ENCODE results near the gene PAGE2B. TPM values are rescaled to one million over a fixed set of nuclear protein-coding genes. Genes with fewer than 3 reads are reported as not detected.

The PAGE2B gene, protein sequence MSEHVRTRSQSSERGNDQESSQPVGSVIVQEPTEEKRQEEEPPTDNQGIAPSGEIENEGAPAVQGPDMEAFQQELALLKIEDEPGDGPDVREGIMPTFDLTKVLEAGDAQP
- not detected in 2 replicates for total RNA-seq
- long read RNA-seq: 0 reads

DNA sequence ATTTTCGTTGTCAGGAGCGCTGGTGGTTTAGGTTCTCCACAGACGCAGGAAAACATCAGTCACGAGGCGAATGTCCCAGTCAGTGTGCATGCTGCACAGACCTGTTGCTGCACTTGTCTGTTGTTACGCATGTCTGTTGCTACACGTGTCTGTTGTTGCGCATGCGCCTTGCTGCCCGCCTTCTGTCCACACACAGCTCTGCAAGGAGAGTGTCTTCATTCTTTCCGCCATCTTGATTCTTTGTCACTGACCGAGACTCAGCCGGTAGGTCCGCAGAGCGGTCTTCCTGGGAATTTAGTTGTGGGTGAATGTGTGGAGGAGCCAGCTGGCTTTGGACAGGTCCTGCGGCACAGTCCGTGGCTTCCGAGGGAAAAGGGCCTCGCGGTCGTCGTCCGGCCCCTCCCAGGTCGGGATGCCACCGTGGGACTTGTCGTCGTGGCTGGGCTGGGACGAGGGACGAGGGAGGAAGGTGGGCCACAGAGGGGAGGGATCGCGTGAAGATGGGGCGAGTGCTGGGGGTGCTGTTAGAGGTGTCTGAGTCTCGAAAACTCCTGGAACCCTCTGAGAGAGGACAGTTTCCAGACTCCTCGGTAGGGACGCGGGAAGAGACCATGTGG is at the start of gene PAGE2B:
TSS of gene PAGE2B (plus strand) at position 180 of the 617 bp plus-strand sequence. CDS start 1,012 bp downstream, outside the sequence.
- TF ChIP-seq, protein P1, sequence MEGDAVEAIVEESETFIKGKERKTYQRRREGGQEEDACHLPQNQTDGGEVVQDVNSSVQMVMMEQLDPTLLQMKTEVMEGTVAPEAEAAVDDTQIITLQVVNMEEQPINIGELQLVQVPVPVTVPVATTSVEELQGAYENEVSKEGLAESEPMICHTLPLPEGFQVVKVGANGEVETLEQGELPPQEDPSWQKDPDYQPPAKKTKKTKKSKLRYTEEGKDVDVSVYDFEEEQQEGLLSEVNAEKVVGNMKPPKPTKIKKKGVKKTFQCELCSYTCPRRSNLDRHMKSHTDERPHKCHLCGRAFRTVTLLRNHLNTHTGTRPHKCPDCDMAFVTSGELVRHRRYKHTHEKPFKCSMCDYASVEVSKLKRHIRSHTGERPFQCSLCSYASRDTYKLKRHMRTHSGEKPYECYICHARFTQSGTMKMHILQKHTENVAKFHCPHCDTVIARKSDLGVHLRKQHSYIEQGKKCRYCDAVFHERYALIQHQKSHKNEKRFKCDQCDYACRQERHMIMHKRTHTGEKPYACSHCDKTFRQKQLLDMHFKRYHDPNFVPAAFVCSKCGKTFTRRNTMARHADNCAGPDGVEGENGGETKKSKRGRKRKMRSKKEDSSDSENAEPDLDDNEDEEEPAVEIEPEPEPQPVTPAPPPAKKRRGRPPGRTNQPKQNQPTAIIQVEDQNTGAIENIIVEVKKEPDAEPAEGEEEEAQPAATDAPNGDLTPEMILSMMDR (IDR thresholded peaks at IDR 0.05; ENCODE audit: unreplicated experiment): no peak
- DNase-seq (ENCODE audit: low spot score, unreplicated experiment): no peak
- Mint-ChIP-seq H3K9me3 (ENCODE audit: low read depth) (peaks cover 28% of the 10 kb centered on the region), H3K4me3 (ENCODE audit: low read depth) (no peak within 1 kb of the TSS), H3K27me3 (no peaks in the 10 kb centered on the region), H3K4me1 (ENCODE audit: low read depth) (no peaks in the 10 kb centered on the region), H3K36me3 (ENCODE audit: insufficient read depth) (no peaks in the 10 kb centered on the region), H3K27ac (no peak within 1 kb of the TSS)

DNA sequence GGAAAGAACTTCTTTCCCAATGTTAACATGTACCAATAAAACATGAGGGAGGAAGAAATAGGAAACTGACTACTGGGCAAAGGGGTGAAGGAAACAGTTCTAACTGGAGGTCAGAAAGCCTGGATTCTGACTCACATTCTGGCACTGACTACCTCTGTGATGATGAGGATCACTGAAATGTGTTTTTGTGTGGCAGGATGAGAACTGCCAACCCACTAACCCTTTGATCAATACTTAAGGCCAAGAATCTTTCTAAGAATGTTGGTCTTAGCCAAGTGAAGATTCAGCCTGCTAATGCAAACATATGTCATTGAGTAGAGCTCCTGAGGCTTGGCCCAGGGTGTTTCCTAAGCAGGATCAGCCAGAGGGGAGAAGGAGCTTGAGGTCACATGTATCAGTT is 48.7 kb upstream of the PAGE2B start:
- peaks cover 13% of the 10 kb centered on the region for H3K9me3 Mint-ChIP-seq (ENCODE audit: low read depth)
- TF ChIP-seq, protein P1 (IDR thresholded peaks at IDR 0.05; ENCODE audit: unreplicated experiment): no peak
- no peak overlapping the region for H3K4me3 Mint-ChIP-seq (ENCODE audit: low read depth)
- H3K27ac Mint-ChIP-seq: no peak overlapping the region
- no peak for DNase-seq (ENCODE audit: low spot score, unreplicated experiment)
- H3K36me3 Mint-ChIP-seq (ENCODE audit: insufficient read depth): no peaks in the 10 kb centered on the region
- peaks cover 3% of the 10 kb centered on the region for H3K4me1 Mint-ChIP-seq (ENCODE audit: low read depth)
- H3K27me3 Mint-ChIP-seq: no peaks in the 10 kb centered on the region

DNA sequence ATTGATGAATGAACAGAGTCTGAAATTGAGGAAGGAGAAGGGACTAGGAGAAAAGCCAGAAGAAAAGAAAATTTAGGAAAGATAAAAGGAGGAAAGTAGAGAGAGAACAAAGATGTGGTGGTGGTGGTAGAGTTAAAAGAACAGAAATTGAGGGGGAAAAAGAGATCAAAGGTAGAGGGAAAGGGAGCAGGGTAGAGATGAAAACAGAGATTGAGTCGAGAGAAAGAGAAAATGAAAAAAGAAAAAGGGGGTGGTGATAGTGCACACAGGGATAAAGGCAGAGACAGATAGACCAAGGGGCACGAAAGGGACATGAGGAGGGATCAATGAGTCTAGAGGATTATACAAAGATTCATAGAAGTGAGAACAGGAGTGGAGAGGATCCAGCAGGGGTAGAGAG is 48.0 kb upstream of the PAGE2B start:
- TF ChIP-seq, protein P1 (IDR thresholded peaks at IDR 0.05; ENCODE audit: unreplicated experiment): no peak
- Mint-ChIP-seq H3K27ac (no peak overlapping the region), H3K36me3 (ENCODE audit: insufficient read depth) (no peaks in the 10 kb centered on the region), H3K4me3 (ENCODE audit: low read depth) (no peak overlapping the region), H3K4me1 (ENCODE audit: low read depth) (peaks cover 3% of the 10 kb centered on the region), H3K27me3 (no peaks in the 10 kb centered on the region), H3K9me3 (ENCODE audit: low read depth) (peaks cover 13% of the 10 kb centered on the region)
- DNase-seq (ENCODE audit: low spot score, unreplicated experiment): no peak

DNA sequence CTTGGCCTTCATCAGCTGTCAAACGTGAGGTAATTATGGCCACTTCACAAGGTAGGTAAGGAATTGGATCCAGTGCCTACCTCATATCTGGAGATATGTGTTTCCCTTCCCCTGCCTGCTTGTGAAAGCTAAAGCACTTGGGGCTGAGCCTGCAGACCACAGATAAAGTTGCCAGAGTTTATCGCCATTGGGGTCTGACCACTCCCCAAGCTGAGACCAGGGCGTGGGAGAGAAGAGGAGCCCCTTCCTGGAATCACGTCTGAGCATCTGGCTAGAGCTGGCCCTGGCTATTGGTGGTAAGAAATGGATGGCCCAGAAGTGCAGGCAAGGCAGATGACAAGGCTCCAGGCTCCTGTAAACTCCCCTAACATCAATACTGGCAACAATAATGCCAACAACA is 46.8 kb upstream of the PAGE2B start:
- TF ChIP-seq, protein P1 (IDR thresholded peaks at IDR 0.05; ENCODE audit: unreplicated experiment): no peak
- DNase-seq (ENCODE audit: low spot score, unreplicated experiment): no peak
- H3K9me3 Mint-ChIP-seq (ENCODE audit: low read depth): peaks cover 16% of the 10 kb centered on the region

DNA sequence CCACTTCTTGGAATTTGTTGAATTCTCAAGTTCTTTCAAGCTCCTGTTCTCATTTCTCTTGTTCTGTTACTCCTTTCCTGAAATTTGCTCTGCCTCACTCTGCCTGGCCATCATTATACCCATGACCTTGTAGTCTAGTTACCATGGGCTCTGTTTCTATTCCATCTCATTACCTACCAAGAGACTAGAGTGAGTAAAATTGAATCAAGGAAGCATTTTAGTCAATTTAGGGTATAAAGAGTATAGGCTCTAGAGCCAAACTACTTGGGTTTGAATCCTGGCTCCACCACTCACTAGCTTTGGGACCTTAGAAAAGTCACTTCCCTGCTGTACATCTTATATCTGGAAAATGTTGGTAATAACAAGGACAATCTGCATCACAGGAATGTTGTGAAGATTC is 46.2 kb upstream of the PAGE2B start:
- Mint-ChIP-seq H3K9me3 (ENCODE audit: low read depth) (peaks cover 16% of the 10 kb centered on the region), H3K27ac (no peak overlapping the region), H3K36me3 (ENCODE audit: insufficient read depth) (no peaks in the 10 kb centered on the region), H3K27me3 (no peaks in the 10 kb centered on the region), H3K4me1 (ENCODE audit: low read depth) (peaks cover 10% of the 10 kb centered on the region), H3K4me3 (ENCODE audit: low read depth) (no peak overlapping the region)
- TF ChIP-seq, protein P1 (IDR thresholded peaks at IDR 0.05; ENCODE audit: unreplicated experiment): no peak
- no peak for DNase-seq (ENCODE audit: low spot score, unreplicated experiment)

More for the DNA sequence above, 46.8 kb upstream of the PAGE2B start:
- Mint-ChIP-seq H3K4me1 (ENCODE audit: low read depth) (peaks cover 6% of the 10 kb centered on the region), H3K36me3 (ENCODE audit: insufficient read depth) (no peaks in the 10 kb centered on the region), H3K4me3 (ENCODE audit: low read depth) (no peak overlapping the region), H3K27me3 (no peaks in the 10 kb centered on the region), H3K27ac (no peak overlapping the region)
